Measurements from ENCODE around the gene ETV6. TPM values are rescaled to one million over a fixed set of nuclear protein-coding genes. Genes with fewer than 3 reads are reported as not detected.
A peak's percentile ranks its signal among the peaks of the same experiment; 100 is the strongest.

The ETV6 gene
- total and polyA plus RNA-seq, 9 of the 15 experiments (the other 6 are each of a cell fraction or from before 2014, with no cell fraction given) = 0.81 to 12.7 (median 4.1) TPM

- TF ChIP-seq, protein P1, sequence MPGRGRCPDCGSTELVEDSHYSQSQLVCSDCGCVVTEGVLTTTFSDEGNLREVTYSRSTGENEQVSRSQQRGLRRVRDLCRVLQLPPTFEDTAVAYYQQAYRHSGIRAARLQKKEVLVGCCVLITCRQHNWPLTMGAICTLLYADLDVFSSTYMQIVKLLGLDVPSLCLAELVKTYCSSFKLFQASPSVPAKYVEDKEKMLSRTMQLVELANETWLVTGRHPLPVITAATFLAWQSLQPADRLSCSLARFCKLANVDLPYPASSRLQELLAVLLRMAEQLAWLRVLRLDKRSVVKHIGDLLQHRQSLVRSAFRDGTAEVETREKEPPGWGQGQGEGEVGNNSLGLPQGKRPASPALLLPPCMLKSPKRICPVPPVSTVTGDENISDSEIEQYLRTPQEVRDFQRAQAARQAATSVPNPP (IDR thresholded peaks at IDR 0.05; ENCODE audit: borderline replicate concordance, insufficient read depth, insufficient read length) = no peak
- TF ChIP-seq, protein P2, sequence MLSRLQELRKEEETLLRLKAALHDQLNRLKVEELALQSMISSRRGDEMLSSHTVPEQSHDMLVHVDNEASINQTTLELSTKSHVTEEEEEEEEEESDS (CRISPR knock-in tag; IDR thresholded peaks at IDR 0.05) = no peak
- TF ChIP-seq MAFK (IDR thresholded peaks at IDR 0.05; ENCODE audit: low read length) (peak; percentile 96), SMAD4 (CRISPR knock-in tag; conservative IDR thresholded peaks at IDR 0.05) (no peak), ATF2 (CRISPR knock-in tag; IDR thresholded peaks at IDR 0.05) (no peak), SAFB (IDR thresholded peaks at IDR 0.05; ENCODE audit: borderline replicate concordance, low read depth, low read length) (no peak), ARID1B (IDR thresholded peaks at IDR 0.05) (no peak), ZNF12 (CRISPR knock-in tag; IDR thresholded peaks at IDR 0.05) (no peak)
Observed at GRCh38 chr12:11827091-11828061, 177.9 kb downstream of the ETV6 start (continued).
